ENCODE data around the gene ABLIM3. TPM values are rescaled to one million over a fixed set of nuclear protein-coding genes. Genes with fewer than 3 reads are reported as not detected.

Gene ABLIM3
- total and polyA plus RNA-seq, 2 of the 8 experiments (the other 6 are each of a cell fraction or from before 2014, with no cell fraction given) = 0.36 to 0.56 TPM

- H2AFZ ChIP-seq (ENCODE audit: low read length) = no peak overlapping the region
- no peak overlapping the region for H3K4me2 ChIP-seq (ENCODE audit: insufficient read depth in 1 of 2, low read depth in 2 of 2, low read length in 2 of 2)
- no peak overlapping the region for H4K5ac ChIP-seq (ENCODE audit: insufficient read length, low read depth, low read length)
- H3K36me3 ChIP-seq (ENCODE audit: control insufficient read depth in 2 of 4, insufficient read depth in 4 of 4, low read length in 3 of 4) = no peaks in the 10 kb centered on the region
- H2BK20ac ChIP-seq (ENCODE audit: low read length) = no peak overlapping the region
- H2BK5ac ChIP-seq (ENCODE audit: low read depth, low read length) = no peak overlapping the region
- no peak overlapping the region for H4K8ac ChIP-seq (ENCODE audit: extremely low read depth, insufficient read depth, low read length)
- ChIA-PET CTCF (ENCODE audit: partially characterized antibody) (no interaction called here), POLR2A (ENCODE audit: partially characterized antibody) (no interaction called here)
- H3K23me2 ChIP-seq (ENCODE audit: low read depth, low read length) = peaks cover 10% of the 10 kb centered on the region; the same call in 1 of the 2 replicates
- no peak overlapping the region for H2BK120ac ChIP-seq (replicated peaks; ENCODE audit: low read depth, low read length)
- no peak overlapping the region for H3K4me3 ChIP-seq (ENCODE audit: extremely low read depth in 1 of 4, insufficient read depth in 2 of 4, low read depth in 3 of 4, low read length in 4 of 4)
- DNase-seq (ENCODE audit: low read depth in 1 of 2, low spot score in 2 of 2) = no peak
- peak overlapping the region; percentile 92 for H3K56ac ChIP-seq (replicated peaks; ENCODE audit: insufficient read length, low read depth, low read length)
- H3K79me2 ChIP-seq (ENCODE audit: control insufficient read depth in 1 of 2, insufficient read depth in 2 of 2, low read length in 2 of 2) = no peaks in the 10 kb centered on the region
- H3K4ac ChIP-seq (replicated peaks; ENCODE audit: insufficient read length, low read depth, low read length) = no peak overlapping the region
- H3K79me1 ChIP-seq (ENCODE audit: low read depth, low read length) = no peaks in the 10 kb centered on the region; the same call in 1 of the 2 replicates
- no peak overlapping the region for H3K18ac ChIP-seq (ENCODE audit: extremely low read depth, low read length)
- H3K9ac ChIP-seq (replicated peaks in 1 of 4; ENCODE audit: extremely low read depth in 1 of 4, low read depth in 3 of 4, low read length in 3 of 4) = no peak overlapping the region
- TF ChIP-seq HDAC6 (IDR thresholded peaks at IDR 0.05; ENCODE audit: low read depth, low read length) (no peak), TCF12 (IDR thresholded peaks at IDR 0.05; ENCODE audit: low read depth, low read length) (no peak), CBX5 (IDR thresholded peaks at IDR 0.05; ENCODE audit: low read depth, low read length) (no peak), HDAC2 (IDR thresholded peaks at IDR 0.05; ENCODE audit: borderline replicate concordance in 1 of 2, low read depth in 2 of 2, low read length in 2 of 2) (no peak), TAF1 (IDR thresholded peaks at IDR 0.05; ENCODE audit: low read depth, low read length) (no peak), GTF2F1 (IDR thresholded peaks at IDR 0.05; ENCODE audit: borderline replicate concordance, low read depth, low read length) (no peak)
- no peaks in the 10 kb centered on the region for H3K4me1 ChIP-seq (replicated peaks in 1 of 4; ENCODE audit: control insufficient read depth in 3 of 4, insufficient read depth in 4 of 4, low read length in 3 of 4)
- peaks cover 0 to 7% of the 10 kb centered on the region in 2 experiments for H4K20me1 ChIP-seq (replicated peaks in 1 of 2; ENCODE audit: control insufficient read depth in 1 of 2, insufficient read depth in 2 of 2, low read length in 2 of 2)
- H2BK12ac ChIP-seq (ENCODE audit: low read depth, low read length) = 0 out of 2 replicates have a peak overlapping the region, but pooled peaks have one; percentile 43
- H4K91ac ChIP-seq (replicated peaks; ENCODE audit: insufficient read length, low read length) = no peak overlapping the region
- H3K27me3 ChIP-seq (replicated peaks in 1 of 4; ENCODE audit: control insufficient read depth in 3 of 4, extremely low read depth in 1 of 4, insufficient read depth in 3 of 4, low read length in 3 of 4) = peaks cover 0 to 2% (median 0%) of the 10 kb centered on the region in 4 experiments; a peak in 1 of 7 replicates
- FAIRE-seq = no peak
- no peaks in the 10 kb centered on the region for H3K9me3 ChIP-seq (ENCODE audit: insufficient read depth in 2 of 2, low read depth in 1 of 2, low read length in 1 of 2)
- no peak overlapping the region for H3K23ac ChIP-seq (ENCODE audit: insufficient read length)
- H3K27ac ChIP-seq (ENCODE audit: low read depth, low read length) = no peak overlapping the region
- peak overlapping the region; percentile 94; the same call in 1 of the 2 replicates for H2AK5ac ChIP-seq (ENCODE audit: low read depth, low read length)
- H2BK15ac ChIP-seq (ENCODE audit: low read length) = no peak overlapping the region
- 75% methylated on average over 1 of the region's 1 CpG; no CpG with 5 or more reads in 1 of the 2 experiments for WGBS, 2 experiments (ENCODE audit: extremely low coverage in 1 of 2, insufficient coverage in 1 of 2, insufficient read length in 1 of 2, insufficient replicate concordance in 2 of 2, low coverage in 1 of 2, low lambda C conversion rate in 2 of 2, missing lambda C conversion rate in 1 of 2)
- H3K14ac ChIP-seq (ENCODE audit: insufficient read length) = no peak overlapping the region
These were observed 61.7 kb downstream of the ABLIM3 start for GRCh38 chr5:149202910-149203451.
